Stromal cell of bone marrow (primary cell): ENCODE data around the gene RGL3.
"Not testable (repeated sequence)": the region's sequence is repeated elsewhere in the genome, so short reads cannot be mapped to it uniquely, and the experiment has no call there.

Source experiments
- DNase-seq: peaks from one replicate; pipeline ENCODE4 v3.0.0-alpha.2; 2012; ENCODE audit warnings: low read depth

RGL3 gene

GRCh38 chr19:11361771-11362731 lies 57.1 kb downstream of the RGL3 start:
- DNase-seq = no peak

GRCh38 chr19:11361037-11361770 lies 57.9 kb downstream of the RGL3 start:
- DNase-seq = no peak

- no peak for DNase-seq
Observed at GRCh38 chr19:11359421-11359820, 59.7 kb downstream of the RGL3 start.

DNA sequence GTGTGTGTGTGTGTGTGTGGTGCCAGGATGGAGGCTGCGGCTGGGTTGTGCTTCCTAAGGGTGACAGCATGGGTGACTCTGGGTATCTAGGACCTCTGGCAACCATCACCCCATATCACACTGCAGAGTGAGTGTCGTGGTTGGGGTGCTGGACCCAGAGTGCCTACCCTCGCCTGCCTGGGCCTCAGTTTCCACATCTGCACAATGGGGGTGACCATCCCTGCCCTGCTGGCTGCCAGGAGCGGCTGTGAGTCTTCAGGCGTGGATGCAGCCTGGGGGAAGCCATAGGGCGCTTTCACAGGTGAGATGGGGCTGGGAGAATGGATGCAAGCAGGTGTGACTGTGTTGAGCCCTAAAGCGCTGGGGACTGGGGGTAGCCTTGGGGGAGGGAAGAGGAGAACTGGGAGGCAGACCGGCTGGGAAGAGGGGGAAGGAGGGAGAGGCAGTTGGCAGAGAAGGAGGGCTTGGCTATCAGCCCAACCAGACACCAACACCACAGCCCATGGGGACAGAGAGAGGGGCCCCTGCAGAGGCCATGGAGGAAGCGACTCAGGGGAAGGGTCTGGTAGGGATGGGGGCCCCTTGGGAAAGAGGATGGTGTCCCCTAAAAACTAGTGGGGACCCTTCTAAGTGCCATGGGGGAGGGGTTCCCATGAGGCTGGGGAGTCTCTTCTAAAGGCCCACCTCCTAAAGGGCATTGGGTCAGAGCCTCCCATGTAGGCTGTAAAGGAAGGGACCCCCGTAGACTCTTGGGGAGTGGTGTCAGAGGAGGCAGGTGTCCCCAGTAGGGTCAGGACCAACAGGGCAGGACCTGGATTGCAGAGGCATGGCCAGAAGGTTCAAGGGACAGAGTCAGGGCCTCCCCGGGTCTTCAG lies 62.2 kb downstream of the RGL3 start:
- DNase-seq = no peak

DNA sequence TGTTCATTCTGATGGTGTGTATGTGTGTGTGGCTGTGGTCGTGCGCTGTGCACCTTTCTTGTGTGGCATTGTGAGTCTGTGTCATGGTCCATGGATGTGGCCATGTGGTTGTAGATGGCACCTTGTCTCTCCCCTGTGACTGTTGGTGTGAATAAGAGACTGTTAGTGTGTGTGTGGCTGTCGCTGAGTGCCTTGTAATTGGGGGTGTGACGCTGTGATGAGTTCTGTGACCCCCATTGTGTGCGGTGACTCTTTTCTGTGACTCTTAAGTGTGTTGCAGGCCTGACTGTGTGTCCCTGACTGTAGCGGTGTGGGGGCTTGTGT lies 63.1 kb downstream of the RGL3 start:
- no peak for DNase-seq

GRCh38 chr19:11355160-11356073 lies 63.7 kb downstream of the RGL3 start, which contains the start of gene PLPPR2:
Gene PLPPR2 (plus strand): TSS chr19:11355432. CDS start chr19:11357674, 2,242 bp downstream.
- DNase-seq = peak; percentile 80

DNA sequence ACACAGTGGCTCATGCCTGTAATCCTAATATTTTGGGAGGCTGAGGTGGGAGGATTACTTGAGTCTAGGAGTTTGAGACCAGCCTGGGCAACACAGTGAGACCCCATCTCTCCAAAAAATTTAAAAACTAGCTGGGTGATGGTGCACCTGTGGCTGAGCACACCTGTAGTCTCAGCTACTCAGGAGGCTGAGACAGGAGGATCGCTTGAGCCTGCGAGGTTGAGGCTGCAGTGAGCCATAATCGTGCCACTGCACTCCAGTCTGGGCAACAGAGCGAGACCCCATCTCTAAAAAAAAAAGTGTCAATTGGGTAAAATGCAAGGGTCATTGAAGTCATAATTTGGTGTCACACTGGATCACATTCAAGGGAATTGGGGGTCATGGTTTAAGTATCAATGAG lies 65.0 kb downstream of the RGL3 start:
- not testable (repeated sequence) for DNase-seq

DNA sequence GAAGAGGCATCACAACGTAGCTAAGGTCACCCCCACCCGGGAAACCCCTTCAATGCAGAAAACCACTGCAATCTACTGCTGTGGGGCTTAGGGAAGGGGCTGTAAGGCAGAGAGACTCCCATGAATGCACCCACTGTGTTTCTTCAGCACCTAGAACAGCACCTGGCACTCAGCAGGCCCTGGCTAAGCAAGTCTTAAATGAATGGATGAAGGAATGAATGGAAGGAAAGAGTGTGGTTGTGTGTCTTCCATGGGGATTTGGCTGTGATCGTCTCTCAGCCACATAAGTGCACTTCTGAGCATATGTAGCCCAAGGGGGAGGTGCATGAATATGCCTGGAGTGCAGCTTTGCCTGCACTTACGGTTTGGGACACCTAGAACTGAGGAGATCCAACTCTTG lies 69.9 kb downstream of the RGL3 start:
- DNase-seq = no peak

- no peak for DNase-seq
Observed at GRCh38 chr19:11347546-11348039, 71.5 kb downstream of the RGL3 start.

- peak; percentile 95 for DNase-seq
Observed at GRCh38 chr19:11346104-11346940, 72.8 kb downstream of the RGL3 start, which contains the start of the genes CCDC159 and TMEM205. Gene CCDC159 (plus strand): TSS chr19:11346519. CDS start chr19:11346607, 88 bp downstream. Gene TMEM205 (minus strand): TSS chr19:11346268. CDS start chr19:11345619, 649 bp downstream.

GRCh38 chr19:11345122-11345803 lies 73.9 kb downstream of the RGL3 start:
- DNase-seq = no peak
